HFF-Myc (cell line): ENCODE data around the gene KCNMA1.

ENCODE experiments used
- DNase-seq: peaks from one replicate; pipeline ENCODE4 v3.0.0-alpha.2; 2011; ENCODE audit warnings: low read depth; ENCODE audit errors: extremely low read depth
- H3K4me3 ChIP-seq: replicated peaks from 2 replicates; pipeline ENCODE4 v1.5.1; 2011; ENCODE audit warnings: low read depth, mild to moderate bottlenecking, control low read depth, low read length
- CTCF ChIP-seq: IDR thresholded peaks from 2 replicates; pipeline ENCODE4 v1.5.1; 2012; ENCODE audit warnings: mild to moderate bottlenecking, low read depth, low read length, control low read depth; ENCODE audit errors: missing control alignments

Gene KCNMA1

DNA sequence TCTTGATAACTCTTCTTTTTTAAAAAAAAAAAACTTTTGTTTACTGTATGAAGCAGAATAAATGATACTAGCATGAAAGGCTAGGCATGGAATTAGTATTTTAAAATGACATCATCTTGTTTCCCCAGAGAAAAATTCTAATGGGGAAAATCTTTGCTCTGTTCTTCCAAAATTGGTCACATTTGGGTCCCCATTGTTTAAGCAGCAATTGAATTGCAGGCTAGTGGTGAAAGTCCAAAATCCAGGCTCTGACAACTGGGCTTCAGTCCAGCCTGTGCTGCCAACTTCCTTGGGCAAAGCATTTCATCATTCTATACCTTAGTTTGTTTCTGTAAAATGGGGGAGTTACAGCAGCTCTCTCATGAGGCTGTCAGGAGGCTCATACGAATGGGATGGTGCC, 726.4 kb downstream of the KCNMA1 start:
- TF ChIP-seq CTCF, result no peak
- H3K4me3 ChIP-seq, result no peak overlapping the region
- DNase-seq, result no peak

DNA sequence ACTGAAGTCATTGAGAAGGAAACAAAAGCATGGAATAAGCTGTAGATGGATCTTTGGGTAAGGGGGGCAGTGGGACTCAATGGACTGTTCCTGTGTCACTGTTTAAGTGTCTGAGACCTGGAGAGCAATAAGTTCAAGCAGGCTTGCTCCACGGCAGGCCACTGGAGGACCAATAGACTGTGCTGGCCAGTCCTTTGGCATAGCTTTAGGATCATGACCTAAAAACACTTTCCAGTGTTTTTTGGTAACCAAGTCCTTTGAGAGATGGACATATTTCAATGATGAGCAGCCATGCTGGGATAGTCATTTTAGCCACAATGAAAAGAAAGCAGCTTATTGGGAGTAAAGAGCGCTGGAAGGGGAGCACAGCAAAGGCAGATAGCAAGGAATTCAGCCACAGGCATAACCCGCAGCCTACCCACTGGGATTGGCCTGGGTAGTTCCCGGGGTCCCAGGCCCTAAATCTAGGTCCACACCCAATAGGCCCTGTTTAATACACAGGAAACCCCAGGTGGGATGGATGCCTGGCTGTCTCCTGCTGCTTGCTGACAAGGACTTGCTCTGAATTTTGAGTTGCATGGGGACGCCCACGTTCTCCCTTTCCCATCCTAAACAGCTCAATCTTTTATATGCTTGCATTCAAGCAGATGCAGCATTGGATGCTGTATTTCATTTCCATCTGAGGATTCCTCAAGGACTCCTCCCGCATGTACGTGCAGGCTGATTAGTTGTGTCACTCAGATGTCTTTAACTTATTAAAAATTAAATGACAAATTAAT, 727.2 kb downstream of the KCNMA1 start:
- no peak for DNase-seq
- no peak overlapping the region for H3K4me3 ChIP-seq
- TF ChIP-seq CTCF, result no peak

DNA sequence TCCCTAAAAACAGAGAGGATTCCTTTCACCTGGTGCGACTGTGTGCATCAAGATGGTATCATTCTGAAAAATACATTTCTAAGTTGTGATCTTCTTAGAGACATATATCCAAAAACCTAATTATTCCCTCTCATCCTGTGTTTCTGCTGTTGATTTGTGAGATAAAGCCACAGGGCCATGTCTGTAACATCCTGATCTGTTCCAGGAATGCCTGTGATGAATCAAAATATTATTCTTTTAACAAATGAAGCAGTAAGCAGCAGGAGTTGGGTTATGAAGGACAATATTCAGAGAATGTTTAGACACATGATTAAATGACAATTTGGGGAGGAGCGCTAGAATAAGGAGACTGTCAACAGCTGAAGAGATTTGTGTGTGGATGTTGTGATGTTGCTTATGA, 731.4 kb downstream of the KCNMA1 start:
- DNase-seq, result no peak
- no peak for TF ChIP-seq CTCF
- H3K4me3 ChIP-seq, result no peak overlapping the region

- H3K4me3 ChIP-seq, result no peak overlapping the region
- DNase-seq, result no peak
- TF ChIP-seq CTCF, result no peak
These were observed 732.4 kb downstream of the KCNMA1 start for GRCh38 chr10:76905251-76905650.

- no peak for DNase-seq
- no peak for TF ChIP-seq CTCF
- no peak overlapping the region for H3K4me3 ChIP-seq
These were observed 734.1 kb downstream of the KCNMA1 start for GRCh38 chr10:76903387-76903945.

DNA sequence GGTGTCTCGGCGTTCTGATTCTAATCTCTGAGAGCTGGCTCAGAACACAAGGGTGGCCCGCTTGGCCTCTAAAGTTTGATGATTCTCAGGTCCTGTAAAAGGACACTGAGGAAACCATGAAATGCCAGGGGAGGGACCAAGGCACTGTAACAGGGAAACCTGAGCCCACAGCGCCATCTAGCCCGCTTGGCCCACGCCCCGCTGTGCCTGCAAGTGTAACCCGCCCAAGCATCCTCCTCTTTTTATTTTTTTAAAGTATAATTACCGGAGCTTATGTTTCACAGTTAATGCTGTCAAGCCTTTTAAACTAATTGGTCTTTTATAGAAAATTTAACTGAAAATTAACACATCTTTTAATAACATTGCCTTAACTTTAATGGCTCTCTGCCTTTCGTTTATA, 734.7 kb downstream of the KCNMA1 start:
- peak; percentile 24 for TF ChIP-seq CTCF
- DNase-seq, result no peak
- no peak overlapping the region for H3K4me3 ChIP-seq
